ENCODE measurements around the gene TGFBR2. TPM values are rescaled to one million over a fixed set of nuclear protein-coding genes. Genes with fewer than 3 reads are reported as not detected.

Gene TGFBR2
- total RNA-seq, 1 experiment from 2014 or later: not detected

DNA sequence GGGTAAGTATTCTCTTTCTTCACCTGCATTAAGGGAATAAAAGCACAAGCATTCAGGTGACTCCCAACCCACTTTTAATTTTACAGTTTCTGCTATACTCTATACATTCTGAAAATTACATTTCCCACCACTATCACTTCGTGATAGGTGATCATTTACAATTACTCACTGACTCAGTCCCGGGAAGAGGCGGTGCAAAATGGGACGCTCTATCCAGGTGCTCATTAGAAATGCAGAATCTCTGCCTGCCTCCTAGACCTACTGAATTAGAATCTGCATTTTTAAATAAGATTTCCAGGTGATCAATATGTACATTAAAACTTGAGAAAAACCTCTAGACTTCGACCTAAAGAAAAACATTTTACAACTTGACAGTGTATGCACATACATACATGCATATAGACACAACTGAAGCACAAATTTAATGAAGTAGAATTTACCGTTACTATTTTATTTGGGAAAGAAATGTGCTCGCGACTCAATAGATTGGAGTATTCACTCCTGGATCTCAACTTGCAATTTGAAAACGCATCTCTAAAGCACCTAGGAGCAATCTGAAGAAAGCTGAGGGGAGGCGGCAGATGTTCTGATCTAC is 598 bp upstream of the TGFBR2 start:
- no peaks in the 10 kb centered on the region for H3K4me1 ChIP-seq (ENCODE audit: low read length)
- no peaks in the 10 kb centered on the region for H3K27me3 ChIP-seq (ENCODE audit: low read length)
- H4K20me1 ChIP-seq (ENCODE audit: insufficient read depth, low read depth, low read length): no peaks in the 10 kb centered on the region
- no peak for DNase-seq
- H3K27ac ChIP-seq (ENCODE audit: low read length): no peak overlapping the region
- H3K36me3 ChIP-seq (ENCODE audit: insufficient read depth, low read length): no peaks in the 10 kb centered on the region
- no peak overlapping the region for H3K4me2 ChIP-seq (ENCODE audit: low read depth, low read length, poor library complexity, severe bottlenecking)
- no peak overlapping the region for H3K4me3 ChIP-seq (ENCODE audit: low read length)
- H3K9me3 ChIP-seq (ENCODE audit: low read length): peaks cover 4% of the 10 kb centered on the region
- H2AFZ ChIP-seq (ENCODE audit: low read length): no peak overlapping the region
- no peaks in the 10 kb centered on the region; the same call in 1 of the 2 replicates for H3K9me2 ChIP-seq (replicated peaks; ENCODE audit: insufficient read depth, low read length)
- H3K9ac ChIP-seq (ENCODE audit: low read length): no peak overlapping the region
- H3K79me2 ChIP-seq (ENCODE audit: low read length): no peaks in the 10 kb centered on the region

DNA sequence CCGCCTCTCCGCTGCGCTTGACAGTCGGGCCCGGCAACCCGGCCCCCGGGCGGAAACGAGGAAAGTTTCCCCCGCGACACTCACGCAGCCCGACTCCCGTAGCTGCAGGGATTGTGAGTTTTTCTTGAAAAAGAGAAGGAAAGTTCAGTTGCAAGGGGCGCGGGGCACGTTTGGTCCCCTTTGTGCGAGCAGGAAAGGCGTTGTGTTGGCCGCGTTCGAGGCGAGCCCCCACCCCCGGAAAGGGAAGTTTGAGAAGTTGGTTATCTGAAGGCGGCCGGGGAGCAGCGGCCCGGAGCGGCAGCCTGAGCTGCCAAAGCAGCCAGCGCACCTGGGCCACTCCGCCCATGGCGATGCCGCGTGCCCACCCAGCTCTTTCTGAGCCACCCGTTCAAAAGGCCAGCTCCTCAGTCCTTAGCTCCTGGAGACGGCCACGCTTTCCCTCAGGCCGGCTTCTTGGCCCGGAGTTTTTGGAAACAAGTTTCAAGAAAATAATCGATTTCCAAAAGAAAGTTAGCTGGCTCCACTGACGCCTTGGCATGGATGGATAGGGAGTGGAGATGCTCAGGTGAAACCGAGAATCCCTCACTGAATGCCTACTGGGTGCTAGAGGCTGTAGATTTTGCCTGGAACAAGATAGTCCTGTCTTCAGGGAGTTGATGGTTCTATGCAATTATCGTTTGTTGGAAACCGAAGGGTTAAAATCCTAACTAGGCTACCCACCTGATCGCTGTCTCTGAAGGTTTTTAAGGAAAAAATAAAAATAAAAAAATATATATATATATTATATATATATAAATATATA is 832 bp downstream of the TGFBR2 start:
- no peaks in the 10 kb centered on the region for H3K4me1 ChIP-seq (ENCODE audit: low read length)
- H3K9ac ChIP-seq (ENCODE audit: low read length): no peak overlapping the region
- no peak for DNase-seq
- no peaks in the 10 kb centered on the region for H3K27me3 ChIP-seq (ENCODE audit: low read length)
- no peaks in the 10 kb centered on the region for H3K36me3 ChIP-seq (ENCODE audit: insufficient read depth, low read length)
- no peak overlapping the region for H2AFZ ChIP-seq (ENCODE audit: low read length)
- no peak overlapping the region for H3K4me3 ChIP-seq (ENCODE audit: low read length)
- no peaks in the 10 kb centered on the region for H4K20me1 ChIP-seq (ENCODE audit: insufficient read depth, low read depth, low read length)
- no peak overlapping the region for H3K4me2 ChIP-seq (ENCODE audit: low read depth, low read length, poor library complexity, severe bottlenecking)
- H3K79me2 ChIP-seq (ENCODE audit: low read length): no peaks in the 10 kb centered on the region
- no peaks in the 10 kb centered on the region for H3K9me3 ChIP-seq (ENCODE audit: low read length)
- H3K9me2 ChIP-seq (replicated peaks; ENCODE audit: insufficient read depth, low read length): no peaks in the 10 kb centered on the region; the same call in 1 of the 2 replicates
- no peak overlapping the region for H3K27ac ChIP-seq (ENCODE audit: low read length)

GRCh38 chr3:30608598-30608947 is 2.2 kb downstream of the TGFBR2 start:
- Histone ChIP-seq H3K4me3 (ENCODE audit: low read length) (no peak overlapping the region), H3K9me2 (replicated peaks; ENCODE audit: insufficient read depth, low read length) (no peaks in the 10 kb centered on the region; the same call in 1 of the 2 replicates), H2AFZ (ENCODE audit: low read length) (no peak overlapping the region), H4K20me1 (ENCODE audit: insufficient read depth, low read depth, low read length) (no peaks in the 10 kb centered on the region), H3K4me2 (ENCODE audit: low read depth, low read length, poor library complexity, severe bottlenecking) (no peak overlapping the region), H3K9ac (ENCODE audit: low read length) (no peak overlapping the region), H3K4me1 (ENCODE audit: low read length) (no peaks in the 10 kb centered on the region), H3K27ac (ENCODE audit: low read length) (no peak overlapping the region), H3K9me3 (ENCODE audit: low read length) (no peaks in the 10 kb centered on the region), H3K27me3 (ENCODE audit: low read length) (no peaks in the 10 kb centered on the region), H3K36me3 (ENCODE audit: insufficient read depth, low read length) (no peaks in the 10 kb centered on the region), H3K79me2 (ENCODE audit: low read length) (no peaks in the 10 kb centered on the region)
- no peak for DNase-seq

DNA sequence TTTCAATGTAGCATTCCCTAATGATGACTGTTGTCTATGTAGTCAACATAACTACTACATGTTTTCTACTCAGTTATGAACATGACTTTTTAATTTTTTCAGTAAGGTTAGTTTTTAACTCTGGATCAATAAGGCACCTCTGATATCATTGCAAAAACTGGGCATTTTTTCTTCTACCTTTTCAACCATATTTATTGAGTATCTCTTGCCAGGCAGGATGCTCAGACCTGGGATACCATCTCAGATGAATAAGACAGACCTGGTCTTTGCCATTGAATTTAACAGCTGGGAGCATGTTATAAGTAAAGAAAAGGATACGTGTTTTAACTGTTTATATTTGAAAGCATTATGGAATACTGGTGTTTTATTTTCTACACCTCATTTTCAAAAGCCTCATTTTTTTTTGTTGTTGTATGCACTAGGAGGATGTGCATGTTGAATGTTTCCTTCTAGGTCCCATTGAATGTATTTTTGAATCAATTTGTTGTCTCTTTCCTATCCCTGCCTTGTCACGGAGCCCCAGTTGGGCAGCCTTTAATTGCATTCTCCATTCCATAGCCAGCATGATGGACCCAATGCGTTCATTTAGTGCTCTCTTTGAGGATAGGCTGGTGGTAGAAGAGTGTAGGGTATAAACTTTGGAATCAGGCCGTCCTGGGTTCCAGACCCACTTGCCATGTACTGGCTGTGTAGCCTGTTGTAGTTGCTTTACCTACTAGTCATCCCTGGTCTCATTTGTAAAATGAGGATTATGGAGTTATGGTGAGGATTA is 3.7 kb downstream of the TGFBR2 start:
- H3K9ac ChIP-seq (ENCODE audit: low read length): no peak overlapping the region
- no peaks in the 10 kb centered on the region for H3K79me2 ChIP-seq (ENCODE audit: low read length)
- no peak for DNase-seq
- no peaks in the 10 kb centered on the region for H3K36me3 ChIP-seq (ENCODE audit: insufficient read depth, low read length)
- H3K27me3 ChIP-seq (ENCODE audit: low read length): no peaks in the 10 kb centered on the region
- no peak overlapping the region for H2AFZ ChIP-seq (ENCODE audit: low read length)
- H4K20me1 ChIP-seq (ENCODE audit: insufficient read depth, low read depth, low read length): no peaks in the 10 kb centered on the region
- H3K4me2 ChIP-seq (ENCODE audit: low read depth, low read length, poor library complexity, severe bottlenecking): no peak overlapping the region
- H3K9me3 ChIP-seq (ENCODE audit: low read length): no peaks in the 10 kb centered on the region
- no peak overlapping the region for H3K27ac ChIP-seq (ENCODE audit: low read length)
- H3K9me2 ChIP-seq (replicated peaks; ENCODE audit: insufficient read depth, low read length): no peaks in the 10 kb centered on the region; the same call in 1 of the 2 replicates
- H3K4me1 ChIP-seq (ENCODE audit: low read length): no peaks in the 10 kb centered on the region
- no peak overlapping the region for H3K4me3 ChIP-seq (ENCODE audit: low read length)

DNA sequence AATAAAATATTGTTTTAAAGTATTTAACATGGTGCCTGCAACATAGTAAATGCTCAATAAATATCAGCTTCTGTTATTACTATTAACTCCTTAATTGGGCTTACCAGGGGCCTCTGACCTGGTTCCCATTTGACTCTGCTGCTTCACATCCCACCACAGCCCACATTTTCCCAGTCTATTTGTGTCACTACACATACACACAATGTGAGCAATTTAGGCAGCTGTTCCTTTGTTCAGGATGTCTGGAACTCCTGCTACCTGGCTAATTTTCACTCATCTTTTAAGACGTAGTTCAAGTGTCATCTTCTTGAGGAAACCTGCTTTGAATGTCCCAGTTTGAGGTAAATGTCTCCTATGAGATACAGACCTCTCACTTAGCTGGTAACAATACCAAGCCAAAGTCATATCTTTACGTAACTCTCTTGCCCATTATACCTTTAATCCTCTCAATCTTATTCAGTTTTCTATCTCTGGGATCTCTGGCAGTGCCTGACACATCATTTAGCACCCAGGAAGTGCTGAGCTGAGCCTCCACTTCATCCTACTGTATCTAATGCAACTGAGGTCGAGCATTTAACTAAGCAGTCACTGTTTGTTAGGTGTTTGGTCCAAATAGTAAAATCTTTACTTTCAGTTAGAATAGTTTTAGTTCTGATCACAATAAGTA is 4.4 kb downstream of the TGFBR2 start:
- no peaks in the 10 kb centered on the region for H3K27me3 ChIP-seq (ENCODE audit: low read length)
- no peak overlapping the region for H2AFZ ChIP-seq (ENCODE audit: low read length)
- H3K9me2 ChIP-seq (replicated peaks; ENCODE audit: insufficient read depth, low read length): no peaks in the 10 kb centered on the region
- H4K20me1 ChIP-seq (ENCODE audit: insufficient read depth, low read depth, low read length): no peaks in the 10 kb centered on the region
- H3K27ac ChIP-seq (ENCODE audit: low read length): no peak overlapping the region
- H3K79me2 ChIP-seq (ENCODE audit: low read length): no peaks in the 10 kb centered on the region
- H3K9ac ChIP-seq (ENCODE audit: low read length): no peak overlapping the region
- no peaks in the 10 kb centered on the region for H3K4me1 ChIP-seq (ENCODE audit: low read length)
- H3K4me2 ChIP-seq (ENCODE audit: low read depth, low read length, poor library complexity, severe bottlenecking): no peak overlapping the region
- no peak for DNase-seq
- H3K9me3 ChIP-seq (ENCODE audit: low read length): no peaks in the 10 kb centered on the region
- H3K36me3 ChIP-seq (ENCODE audit: insufficient read depth, low read length): no peaks in the 10 kb centered on the region
- H3K4me3 ChIP-seq (ENCODE audit: low read length): no peak overlapping the region

GRCh38 chr3:30611613-30612436 is 5.4 kb downstream of the TGFBR2 start:
- Histone ChIP-seq H3K27me3 (ENCODE audit: low read length) (no peaks in the 10 kb centered on the region), H3K36me3 (ENCODE audit: insufficient read depth, low read length) (no peaks in the 10 kb centered on the region), H3K4me2 (ENCODE audit: low read depth, low read length, poor library complexity, severe bottlenecking) (no peak overlapping the region), H3K79me2 (ENCODE audit: low read length) (no peaks in the 10 kb centered on the region), H4K20me1 (ENCODE audit: insufficient read depth, low read depth, low read length) (no peaks in the 10 kb centered on the region), H2AFZ (ENCODE audit: low read length) (no peak overlapping the region), H3K9me2 (replicated peaks; ENCODE audit: insufficient read depth, low read length) (no peaks in the 10 kb centered on the region), H3K9ac (ENCODE audit: low read length) (no peak overlapping the region), H3K27ac (ENCODE audit: low read length) (no peak overlapping the region), H3K4me1 (ENCODE audit: low read length) (no peaks in the 10 kb centered on the region), H3K4me3 (ENCODE audit: low read length) (no peak overlapping the region), H3K9me3 (ENCODE audit: low read length) (no peaks in the 10 kb centered on the region)
- no peak for DNase-seq

- no peaks in the 10 kb centered on the region for H3K79me2 ChIP-seq (ENCODE audit: low read length)
- H3K4me2 ChIP-seq (ENCODE audit: low read depth, low read length, poor library complexity, severe bottlenecking): no peak overlapping the region
- no peaks in the 10 kb centered on the region for H3K4me1 ChIP-seq (ENCODE audit: low read length)
- DNase-seq: no peak
- no peaks in the 10 kb centered on the region for H3K9me2 ChIP-seq (replicated peaks; ENCODE audit: insufficient read depth, low read length)
- H4K20me1 ChIP-seq (ENCODE audit: insufficient read depth, low read depth, low read length): no peaks in the 10 kb centered on the region
- H3K9me3 ChIP-seq (ENCODE audit: low read length): no peaks in the 10 kb centered on the region
- no peak overlapping the region for H3K9ac ChIP-seq (ENCODE audit: low read length)
- no peaks in the 10 kb centered on the region for H3K27me3 ChIP-seq (ENCODE audit: low read length)
- H2AFZ ChIP-seq (ENCODE audit: low read length): no peak overlapping the region
- H3K4me3 ChIP-seq (ENCODE audit: low read length): no peak overlapping the region
- no peak overlapping the region for H3K27ac ChIP-seq (ENCODE audit: low read length)
- no peaks in the 10 kb centered on the region for H3K36me3 ChIP-seq (ENCODE audit: insufficient read depth, low read length)
Observed at GRCh38 chr3:30612437-30613132, 6.2 kb downstream of the TGFBR2 start.
